Gastroesophageal sphincter (tissue), 4 donors: ENCODE data around the gene MALT1. TPM values are rescaled to one million over a fixed set of nuclear protein-coding genes. Genes with fewer than 3 reads are reported as not detected.

Experiments
- ATAC-seq: fragments of 150-250 bp; one replicate; pipeline ENCODE4 v1.9.1; 2016; ENCODE audit warnings: mild to moderate bottlenecking, moderate library complexity
- H3K27ac ChIP-seq, 4 donors: fragments of 200-600 bp; sonication (generic) in 3 of 4; 1 replicate in 3 of 4; 2 replicates in 1 of 4; pipeline ENCODE4 v1.5.1; 2016 to 2019
- H3K27me3 ChIP-seq: fragments of 200-600 bp; sonication (generic); one replicate; pipeline ENCODE4 v1.5.1; 2019
- H3K36me3 ChIP-seq, 2 donors: fragments of 200-600 bp; sonication (generic); one replicate each; pipeline ENCODE4 v1.5.1; 2019; ENCODE audit warnings: control low read depth in 1 of 2
- H3K4me1 ChIP-seq, 3 donors: fragments of 200-600 bp; sonication (generic); 1 replicate in 2 of 3; 2 replicates in 1 of 3; pipeline ENCODE4 v1.5.1; 2016 to 2019; ENCODE audit warnings: control low read depth in 2 of 3
- H3K4me3 ChIP-seq, 2 donors: fragments of 200-600 bp; sonication (generic); one replicate each; pipeline ENCODE4 v1.5.1; 2019; ENCODE audit warnings: mild to moderate bottlenecking in 1 of 2, moderate library complexity in 1 of 2
- H3K9me3 ChIP-seq, 3 donors: fragments of 200-600 bp; sonication (generic); one replicate each; pipeline ENCODE4 v1.5.1; 2017 to 2019; ENCODE audit warnings: control low read depth in 2 of 3
- CTCF ChIP-seq, 4 experiments: fragments of 200-600 bp in 2 of 4; fragments of 450-650 bp in 2 of 4; sonication (generic) in 1 of 4; IDR thresholded peaks; one replicate each; pipeline ENCODE4 v1.5.1; 2017 to 2019; ENCODE audit warnings: antibody characterized with exemption in 4 of 4, mild to moderate bottlenecking in 2 of 4, moderate library complexity in 2 of 4
- EP300 ChIP-seq: sonication (generic); formaldehyde crosslinking; IDR thresholded peaks from one replicate; pipeline ENCODE4 v1.6.1; 2017; ENCODE audit warnings: antibody characterized with exemption, mild to moderate bottlenecking
- POLR2A ChIP-seq, 2 donors: fragments of 450-650 bp; IDR thresholded peaks; one replicate each; pipeline ENCODE4 v1.6.1; 2017; ENCODE audit warnings: antibody characterized with exemption in 2 of 2, mild to moderate bottlenecking in 2 of 2, moderate library complexity in 1 of 2
- POLR2AphosphoS5 ChIP-seq: sonication (generic); formaldehyde crosslinking; IDR thresholded peaks from one replicate; pipeline ENCODE4 v1.6.1; 2017; ENCODE audit warnings: antibody characterized with exemption
- WGBS, 2 donors: methylation state at CpG; one replicate each; pipeline ENCODE4 v1.1.5; 2018; ENCODE audit warnings: low coverage in 1 of 2; 5-methylcytosine and 5-hydroxymethylcytosine counted together
- total RNA-seq, 4 donors: library from RNA; depleted of rRNA; stranded (reverse); fragments of >200 nt; gene quantifications; one replicate each; pipeline ENCODE4 v1.1.0, GENCODE V29; 2016

Gene MALT1
- total RNA-seq, 4 donors from 2014 or later = 19.4 to 26.6 (median 24.1) TPM

- 89% methylated on average over 4 of the region's 4 CpGs; no CpG with 5 or more reads in 1 of the 2 donors for WGBS, 2 donors
- Histone ChIP-seq H3K9me3 (no peaks in the 10 kb centered on the region), H3K36me3 (no peaks in the 10 kb centered on the region), H3K4me1 (no peaks in the 10 kb centered on the region), H3K27me3 (no peaks in the 10 kb centered on the region), H3K4me3 (no peak overlapping the region), H3K27ac (no peak overlapping the region)
- ATAC-seq = no peak
- TF ChIP-seq POLR2A (IDR thresholded peaks at IDR 0.05) (no peak), CTCF (IDR thresholded peaks at IDR 0.05) (no peak), EP300 (no peak), POLR2AphosphoS5 (no peak)
Measured at GRCh38 chr18:58777471-58777870, 106.2 kb downstream of the MALT1 start.

- WGBS, 2 donors = 81 to 84% methylated on average over 6 of the region's 6 CpGs
- no peak overlapping the region for H3K27ac ChIP-seq
- ATAC-seq = no peak
Measured at GRCh38 chr18:58779529-58779928, 108.3 kb downstream of the MALT1 start.

GRCh38 chr18:58780045-58780444, 108.8 kb downstream of the MALT1 start:
- Histone ChIP-seq H3K27ac (no peak overlapping the region), H3K27me3 (no peaks in the 10 kb centered on the region), H3K4me1 (peaks cover 0 to 7% (median 5%) of the 10 kb centered on the region in 3 donors), H3K9me3 (no peaks in the 10 kb centered on the region), H3K36me3 (no peaks in the 10 kb centered on the region), H3K4me3 (no peak overlapping the region)
- TF ChIP-seq CTCF (IDR thresholded peaks at IDR 0.05) = no peak
- no peak for TF ChIP-seq POLR2A (IDR thresholded peaks at IDR 0.05)
- no peak for TF ChIP-seq POLR2AphosphoS5
- TF ChIP-seq EP300 = no peak
- 85 to 100% methylated on average over 1 to 9 of the region's 10 CpGs for WGBS, 2 donors
- ATAC-seq = no peak

More at GRCh38 chr18:58779529-58779928, 108.3 kb downstream of the MALT1 start:
- TF ChIP-seq POLR2A (IDR thresholded peaks at IDR 0.05) (no peak), EP300 (no peak), CTCF (IDR thresholded peaks at IDR 0.05) (no peak), POLR2AphosphoS5 (no peak)
- Histone ChIP-seq H3K9me3 (no peaks in the 10 kb centered on the region), H3K27me3 (no peaks in the 10 kb centered on the region), H3K4me1 (peaks cover 0 to 3% (median under 1%) of the 10 kb centered on the region in 3 donors), H3K36me3 (no peaks in the 10 kb centered on the region), H3K4me3 (no peak overlapping the region)

GRCh38 chr18:58781627-58782194, 110.4 kb downstream of the MALT1 start:
- H3K27me3 ChIP-seq = no peaks in the 10 kb centered on the region
- TF ChIP-seq CTCF (IDR thresholded peaks at IDR 0.05) (peak; percentile 85 to 92 (median 90)), POLR2A (IDR thresholded peaks at IDR 0.05) (no peak)
- no peak overlapping the region for H3K27ac ChIP-seq
- no peaks in the 10 kb centered on the region for H3K9me3 ChIP-seq
- no peak overlapping the region for H3K4me3 ChIP-seq
- 24 to 29% methylated on average over 4 to 9 of the region's 10 CpGs for WGBS, 2 donors
- H3K4me1 ChIP-seq = peaks cover 0 to 8% (median 7%) of the 10 kb centered on the region in 3 donors
- no peaks in the 10 kb centered on the region for H3K36me3 ChIP-seq
- ATAC-seq = peak; percentile 75

- H3K27ac ChIP-seq = no peak overlapping the region
- no peak for TF ChIP-seq CTCF (IDR thresholded peaks at IDR 0.05)
- TF ChIP-seq POLR2A (IDR thresholded peaks at IDR 0.05) = no peak
- TF ChIP-seq POLR2AphosphoS5 = no peak
- TF ChIP-seq EP300 = no peak
Measured at GRCh38 chr18:58784601-58785137, 113.4 kb downstream of the MALT1 start.

More at GRCh38 chr18:58784601-58785137, 113.4 kb downstream of the MALT1 start:
- H3K4me1 ChIP-seq = peaks cover 0 to 8% (median 7%) of the 10 kb centered on the region in 3 donors
- ATAC-seq = no peak
- no peak overlapping the region for H3K4me3 ChIP-seq
- no peaks in the 10 kb centered on the region for H3K36me3 ChIP-seq
- H3K27me3 ChIP-seq = no peaks in the 10 kb centered on the region
- WGBS, 2 donors = 59 to 65% methylated on average over 3 to 11 of the region's 15 CpGs
- H3K9me3 ChIP-seq = no peaks in the 10 kb centered on the region
